K562 (cell line): ENCODE results near the gene ALDH18A1. TPM values are rescaled to one million over a fixed set of nuclear protein-coding genes. Genes with fewer than 3 reads are reported as not detected.
A peak's percentile ranks its signal among the peaks of the same experiment; 100 is the strongest.

Source experiments
- CREM ChIP-seq: IDR thresholded peaks from 2 replicates; pipeline ENCODE4 v1.6.1; 2014; ENCODE audit warnings: antibody characterized with exemption, low read depth
- DDX20 ChIP-seq: fragments of 450-650 bp; IDR thresholded peaks from 2 replicates; pipeline ENCODE4 v1.6.1; 2016; ENCODE audit warnings: missing genetic modification characterization, low read depth, mild to moderate bottlenecking, missing compliant biosample characterization, moderate library complexity
- DMBX1 ChIP-seq: fragments of 250-450 bp; sonication (Bioruptor Pico); IDR thresholded peaks from 2 replicates; pipeline ENCODE4 v1.8.0; 2022; ENCODE audit warnings: inconsistent platforms, mild to moderate bottlenecking, moderate library complexity, borderline replicate concordance
- ETV6 ChIP-seq, 3 experiments: fragments of 150-350 bp in 1 of 3; sonication (generic) in 1 of 3; formaldehyde crosslinking in 1 of 3; IDR thresholded peaks; 2 replicates each; pipeline versions ENCODE4 v1.6.1 to v1.8.0; 2014 to 2022; ENCODE audit warnings: borderline replicate concordance in 2 of 3, low read depth in 2 of 3, antibody characterized with exemption in 1 of 3, low read length in 1 of 3, mild to moderate bottlenecking in 1 of 3, missing genetic modification reagents in 1 of 3
- HNRNPK ChIP-seq: fragments of 200-400 bp; formaldehyde crosslinking; IDR thresholded peaks from one replicate; pipeline ENCODE4 v1.6.1; 2018; ENCODE audit warnings: mild to moderate bottlenecking, low read depth, low read length; ENCODE audit not compliant: poor library complexity, severe bottlenecking
- HNRNPL ChIP-seq: fragments of 200-400 bp; formaldehyde crosslinking; IDR thresholded peaks from 2 replicates; pipeline ENCODE4 v1.6.1; 2017; ENCODE audit warnings: low read depth, mild to moderate bottlenecking, low read length
- KLF1 ChIP-seq: fragments of 450-650 bp; IDR thresholded peaks from 2 replicates; pipeline ENCODE4 v1.6.1; 2016; ENCODE audit warnings: missing genetic modification characterization, missing compliant biosample characterization
- NR4A1 ChIP-seq, 2 experiments: fragments of 250-450 bp in 1 of 2; fragments of 450-650 bp in 1 of 2; sonication (Bioruptor Pico) in 1 of 2; IDR thresholded peaks; 2 replicates each; pipeline versions ENCODE4 v1.4.0 to v1.6.1; 2016 to 2020; ENCODE audit warnings: mild to moderate bottlenecking in 2 of 2, missing compliant biosample characterization in 1 of 2, missing genetic modification characterization in 1 of 2, moderate library complexity in 1 of 2
- NRF1 ChIP-seq, 2 experiments: fragments of 450-650 bp; IDR thresholded peaks in 1 of 2; conservative IDR thresholded peaks in 1 of 2; 2 replicates each; pipeline ENCODE4 v1.6.1; 2014; ENCODE audit warnings: mild to moderate bottlenecking in 2 of 2
- SRSF3 ChIP-seq: fragments of 200-400 bp; formaldehyde crosslinking; IDR thresholded peaks from 2 replicates; pipeline ENCODE4 v1.6.1; 2016; ENCODE audit warnings: mild to moderate bottlenecking, low read length, moderate library complexity; ENCODE audit not compliant: insufficient read depth
- ZNF436 ChIP-seq: fragments of 250-450, 450-650 bp; sonication (Bioruptor Pico); formaldehyde crosslinking; IDR thresholded peaks from 2 replicates; pipeline ENCODE4 v1.7.0; 2020; ENCODE audit warnings: mild to moderate bottlenecking
- ZNF445 ChIP-seq: fragments of 250-450 bp; sonication (Bioruptor Pico); IDR thresholded peaks from 2 replicates; pipeline ENCODE4 v1.4.0; 2020; ENCODE audit warnings: low read depth, mild to moderate bottlenecking, moderate library complexity
- ZNF764 ChIP-seq: fragments of 250-450 bp; sonication (Bioruptor Pico); IDR thresholded peaks from 2 replicates; pipeline ENCODE4 v1.4.0; 2020; ENCODE audit warnings: low read depth, mild to moderate bottlenecking, moderate library complexity
- polyA plus RNA-seq, 8 experiments: library from polyadenylated mRNA; depleted of rRNA in 4 of 8; stranded (reverse) in 5 of 8; unstranded in 3 of 8; fragments of >200 nt; fragmentation: Nextera tagmentation in 2 of 8; fragmentation: Illumina TruSeq in 1 of 8; extraction: Ambion mirVana in 2 of 8; extraction: Trizol in 1 of 8; gene quantifications; 2 replicates each; pipeline versions ENCODE4 v1.2.1 to v1.2.3, GENCODE V29; 2011 to 2014; ENCODE audit warnings: inconsistent platforms in 1 of 8, missing spikeins in 1 of 8
- total RNA-seq, 7 experiments: library from RNA; depleted of rRNA in 6 of 7; stranded (reverse); fragments of >200 nt in 6 of 7; fragmentation: Illumina TruSeq in 2 of 7; extraction: Trizol in 2 of 7; gene quantifications; 2 replicates each; pipeline versions ENCODE4 v1.2.1 to v1.2.3, GENCODE V29; 2011 to 2021; ENCODE audit warnings: low replicate concordance in 1 of 7
- TF ChIP-seq, protein P1 (sequence below): fragments of 250-450 bp; sonication (Bioruptor Pico); IDR thresholded peaks from 2 replicates; pipeline ENCODE4 v1.4.0; 2020

ALDH18A1 gene
- total and polyA plus RNA-seq, 9 of the 15 experiments (the other 6 are each of a cell fraction or from before 2014, with no cell fraction given) = 12.0 to 83.3 (median 43.8) TPM

- TF ChIP-seq ZNF436 (CRISPR knock-in tag) (no peak), HNRNPL (peak; percentile 46; the same call in 1 of the 2 replicates), SRSF3 (no peak), NRF1 (conservative IDR thresholded peaks at IDR 0.05 in 1 of 2, IDR thresholded peaks at IDR 0.05 in 1 of 2) (peak; percentile 79 to 82), ZNF764 (CRISPR knock-in tag) (no peak), CREM (peak; percentile 62; the same call in 1 of the 2 replicates), KLF1 (no peak), ETV6 (IDR thresholded peaks at IDR 0.05; ENCODE audit: borderline replicate concordance in 1 of 2, low read depth in 2 of 2, low read length in 1 of 2) (no peak), ETV6 (CRISPR knock-in tag; IDR thresholded peaks at IDR 0.05; ENCODE audit: borderline replicate concordance) (no peak), HNRNPK (no peak), NR4A1 (CRISPR knock-in tag; IDR thresholded peaks at IDR 0.05) (no peak), NR4A1 (tag; IDR thresholded peaks at IDR 0.05) (no peak), DMBX1 (CRISPR knock-in tag) (0 out of 2 replicates have a peak, but pooled peaks have one; percentile 29), DDX20 (tag) (no peak), ZNF445 (no peak)
- TF ChIP-seq, protein P1, sequence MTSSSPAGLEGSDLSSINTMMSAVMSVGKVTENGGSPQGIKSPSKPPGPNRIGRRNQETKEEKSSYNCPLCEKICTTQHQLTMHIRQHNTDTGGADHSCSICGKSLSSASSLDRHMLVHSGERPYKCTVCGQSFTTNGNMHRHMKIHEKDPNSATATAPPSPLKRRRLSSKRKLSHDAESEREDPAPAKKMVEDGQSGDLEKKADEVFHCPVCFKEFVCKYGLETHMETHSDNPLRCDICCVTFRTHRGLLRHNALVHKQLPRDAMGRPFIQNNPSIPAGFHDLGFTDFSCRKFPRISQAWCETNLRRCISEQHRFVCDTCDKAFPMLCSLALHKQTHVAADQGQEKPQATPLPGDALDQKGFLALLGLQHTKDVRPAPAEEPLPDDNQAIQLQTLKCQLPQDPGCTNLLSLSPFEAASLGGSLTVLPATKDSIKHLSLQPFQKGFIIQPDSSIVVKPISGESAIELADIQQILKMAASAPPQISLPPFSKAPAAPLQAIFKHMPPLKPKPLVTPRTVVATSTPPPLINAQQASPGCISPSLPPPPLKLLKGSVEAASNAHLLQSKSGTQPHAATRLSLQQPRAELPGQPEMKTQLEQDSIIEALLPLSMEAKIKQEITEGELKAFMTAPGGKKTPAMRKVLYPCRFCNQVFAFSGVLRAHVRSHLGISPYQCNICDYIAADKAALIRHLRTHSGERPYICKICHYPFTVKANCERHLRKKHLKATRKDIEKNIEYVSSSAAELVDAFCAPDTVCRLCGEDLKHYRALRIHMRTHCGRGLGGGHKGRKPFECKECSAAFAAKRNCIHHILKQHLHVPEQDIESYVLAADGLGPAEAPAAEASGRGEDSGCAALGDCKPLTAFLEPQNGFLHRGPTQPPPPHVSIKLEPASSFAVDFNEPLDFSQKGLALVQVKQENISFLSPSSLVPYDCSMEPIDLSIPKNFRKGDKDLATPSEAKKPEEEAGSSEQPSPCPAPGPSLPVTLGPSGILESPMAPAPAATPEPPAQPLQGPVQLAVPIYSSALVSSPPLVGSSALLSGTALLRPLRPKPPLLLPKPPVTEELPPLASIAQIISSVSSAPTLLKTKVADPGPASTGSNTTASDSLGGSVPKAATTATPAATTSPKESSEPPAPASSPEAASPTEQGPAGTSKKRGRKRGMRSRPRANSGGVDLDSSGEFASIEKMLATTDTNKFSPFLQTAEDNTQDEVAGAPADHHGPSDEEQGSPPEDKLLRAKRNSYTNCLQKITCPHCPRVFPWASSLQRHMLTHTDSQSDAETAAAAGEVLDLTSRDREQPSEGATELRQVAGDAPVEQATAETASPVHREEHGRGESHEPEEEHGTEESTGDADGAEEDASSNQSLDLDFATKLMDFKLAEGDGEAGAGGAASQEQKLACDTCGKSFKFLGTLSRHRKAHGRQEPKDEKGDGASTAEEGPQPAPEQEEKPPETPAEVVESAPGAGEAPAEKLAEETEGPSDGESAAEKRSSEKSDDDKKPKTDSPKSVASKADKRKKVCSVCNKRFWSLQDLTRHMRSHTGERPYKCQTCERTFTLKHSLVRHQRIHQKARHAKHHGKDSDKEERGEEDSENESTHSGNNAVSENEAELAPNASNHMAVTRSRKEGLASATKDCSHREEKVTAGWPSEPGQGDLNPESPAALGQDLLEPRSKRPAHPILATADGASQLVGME (CRISPR knock-in tag) = no peak
These were observed 95.2 kb downstream of the ALDH18A1 start, which contains the start of gene SORBS1 (continued) for GRCh38 chr10:95561177-95561863.
